ENCODE results near the gene MLKL.

DNA sequence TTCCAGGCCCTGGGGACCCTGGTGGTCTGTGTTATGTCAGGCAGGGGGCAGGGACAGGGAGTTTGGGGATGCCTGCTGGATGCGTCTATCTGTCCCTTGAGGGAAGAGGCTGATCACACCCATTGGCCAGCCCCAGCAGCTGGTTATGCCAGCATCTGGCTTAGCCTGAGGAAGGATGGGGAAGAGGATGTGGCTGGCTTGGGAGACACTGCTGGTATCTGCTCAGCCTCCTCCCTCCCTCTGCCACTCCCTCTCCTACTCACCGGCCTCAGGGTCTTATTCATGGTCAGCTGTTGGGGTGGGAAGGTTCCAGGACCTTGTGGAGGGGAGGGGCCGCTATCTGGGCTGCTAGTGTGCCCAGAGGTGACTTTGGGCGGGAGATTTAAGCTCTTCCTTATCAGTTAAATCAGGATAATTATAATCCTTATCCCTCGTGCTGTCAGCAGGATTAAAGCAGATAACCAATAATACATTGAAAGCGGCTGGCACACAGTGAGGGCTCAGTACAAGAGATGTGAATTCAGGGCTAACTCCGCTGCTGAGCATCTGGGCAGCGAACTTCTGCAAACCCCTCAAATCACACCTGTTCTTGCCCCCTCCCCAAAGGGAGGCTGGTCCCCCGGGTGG lies 36.0 kb upstream of the MLKL start:
- TF ChIP-seq CTCF (IDR thresholded peaks at IDR 0.05; ENCODE audit: insufficient read depth, low read length), result no peak
- TF ChIP-seq GABPA (IDR thresholded peaks at IDR 0.05; ENCODE audit: low read depth), result no peak
- TF ChIP-seq, protein P1, sequence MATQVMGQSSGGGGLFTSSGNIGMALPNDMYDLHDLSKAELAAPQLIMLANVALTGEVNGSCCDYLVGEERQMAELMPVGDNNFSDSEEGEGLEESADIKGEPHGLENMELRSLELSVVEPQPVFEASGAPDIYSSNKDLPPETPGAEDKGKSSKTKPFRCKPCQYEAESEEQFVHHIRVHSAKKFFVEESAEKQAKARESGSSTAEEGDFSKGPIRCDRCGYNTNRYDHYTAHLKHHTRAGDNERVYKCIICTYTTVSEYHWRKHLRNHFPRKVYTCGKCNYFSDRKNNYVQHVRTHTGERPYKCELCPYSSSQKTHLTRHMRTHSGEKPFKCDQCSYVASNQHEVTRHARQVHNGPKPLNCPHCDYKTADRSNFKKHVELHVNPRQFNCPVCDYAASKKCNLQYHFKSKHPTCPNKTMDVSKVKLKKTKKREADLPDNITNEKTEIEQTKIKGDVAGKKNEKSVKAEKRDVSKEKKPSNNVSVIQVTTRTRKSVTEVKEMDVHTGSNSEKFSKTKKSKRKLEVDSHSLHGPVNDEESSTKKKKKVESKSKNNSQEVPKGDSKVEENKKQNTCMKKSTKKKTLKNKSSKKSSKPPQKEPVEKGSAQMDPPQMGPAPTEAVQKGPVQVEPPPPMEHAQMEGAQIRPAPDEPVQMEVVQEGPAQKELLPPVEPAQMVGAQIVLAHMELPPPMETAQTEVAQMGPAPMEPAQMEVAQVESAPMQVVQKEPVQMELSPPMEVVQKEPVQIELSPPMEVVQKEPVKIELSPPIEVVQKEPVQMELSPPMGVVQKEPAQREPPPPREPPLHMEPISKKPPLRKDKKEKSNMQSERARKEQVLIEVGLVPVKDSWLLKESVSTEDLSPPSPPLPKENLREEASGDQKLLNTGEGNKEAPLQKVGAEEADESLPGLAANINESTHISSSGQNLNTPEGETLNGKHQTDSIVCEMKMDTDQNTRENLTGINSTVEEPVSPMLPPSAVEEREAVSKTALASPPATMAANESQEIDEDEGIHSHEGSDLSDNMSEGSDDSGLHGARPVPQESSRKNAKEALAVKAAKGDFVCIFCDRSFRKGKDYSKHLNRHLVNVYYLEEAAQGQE (IDR thresholded peaks at IDR 0.05; ENCODE audit: insufficient replicate concordance, low read depth), result no peak
- no peak for TF ChIP-seq POLR2AphosphoS5 (IDR thresholded peaks at IDR 0.05; ENCODE audit: low read depth)
- TF ChIP-seq SPI1 (IDR thresholded peaks at IDR 0.05; ENCODE audit: borderline replicate concordance, low read depth), result no peak

Data from HL-60 (cell line).